C1 segment of cervical spinal cord (tissue), 14 donors: ENCODE data around the gene REXO2.

Source experiments
- DNase-seq, 14 donors: peaks; one replicate each; lab custom pipeline; 2025; lab: John Stamatoyannopoulos, UW

The REXO2 gene

GRCh38 chr11:114440971-114441763 is 1.9 kb downstream of the REXO2 start:
- peak in 1 of 14 donors; percentile 33 for DNase-seq

GRCh38 chr11:114441921-114442320 is 2.7 kb downstream of the REXO2 start:
- no peak for DNase-seq

- DNase-seq: no peak
Observed at GRCh38 chr11:114442536-114442935, 3.3 kb downstream of the REXO2 start.

- no peak for DNase-seq
Observed at GRCh38 chr11:114447444-114447843, 8.2 kb downstream of the REXO2 start.

- DNase-seq: no peak
Observed at GRCh38 chr11:114447892-114448291, 8.6 kb downstream of the REXO2 start.

GRCh38 chr11:114448749-114449482 is 9.6 kb downstream of the REXO2 start:
- DNase-seq: peak in 1 of 14 donors; percentile 76

GRCh38 chr11:114449845-114450244 is 10.6 kb downstream of the REXO2 start:
- no peak for DNase-seq

- DNase-seq: no peak
Observed at GRCh38 chr11:114452399-114452798, 13.1 kb downstream of the REXO2 start.

GRCh38 chr11:114463999-114464398 is 24.7 kb downstream of the REXO2 start:
- no peak for DNase-seq

GRCh38 chr11:114466742-114467141 is 27.5 kb downstream of the REXO2 start:
- no peak for DNase-seq

- DNase-seq: no peak
Observed at GRCh38 chr11:114472661-114473060, 33.4 kb downstream of the REXO2 start.

- no peak for DNase-seq
Observed at GRCh38 chr11:114478001-114478410, 38.7 kb downstream of the REXO2 start.

- DNase-seq: no peak
Observed at GRCh38 chr11:114478768-114479167, 39.5 kb downstream of the REXO2 start.

GRCh38 chr11:114479331-114479730 is 40.1 kb downstream of the REXO2 start:
- no peak for DNase-seq

GRCh38 chr11:114482114-114482513 is 42.8 kb downstream of the REXO2 start:
- no peak for DNase-seq

- no peak for DNase-seq
Observed at GRCh38 chr11:114483929-114484328, 44.7 kb downstream of the REXO2 start.

GRCh38 chr11:114496915-114497314 is 57.6 kb downstream of the REXO2 start:
- DNase-seq: no peak

GRCh38 chr11:114499756-114500155 is 60.5 kb downstream of the REXO2 start:
- DNase-seq: no peak
